Suprapubic skin (tissue), 4 donors: ENCODE measurements around the gene NT5E. TPM values are rescaled to one million over a fixed set of nuclear protein-coding genes. Genes with fewer than 3 reads are reported as not detected.

Experiments
- DNase-seq, 2 donors: peaks; one replicate each; pipeline ENCODE4 v3.0.0-alpha.2; 2019; ENCODE audit warnings: low spot score in 2 of 2
- H3K27ac ChIP-seq: fragments of 200-600 bp; sonication (generic); one replicate; pipeline ENCODE4 v1.5.1; 2019
- H3K27me3 ChIP-seq: fragments of 200-600 bp; sonication (generic); one replicate; pipeline ENCODE4 v1.5.1; 2019
- H3K36me3 ChIP-seq: fragments of 200-600 bp; sonication (generic); one replicate; pipeline ENCODE4 v1.5.1; 2019
- H3K4me1 ChIP-seq: fragments of 200-600 bp; sonication (generic); one replicate; pipeline ENCODE4 v1.5.1; 2019
- H3K4me3 ChIP-seq: fragments of 200-600 bp; sonication (generic); one replicate; pipeline ENCODE4 v1.5.1; 2019; ENCODE audit warnings: mild to moderate bottlenecking
- H3K9me3 ChIP-seq: fragments of 200-600 bp; sonication (generic); one replicate; pipeline ENCODE4 v1.5.1; 2019
- EP300 ChIP-seq: sonication (generic); formaldehyde crosslinking; IDR thresholded peaks from one replicate; pipeline ENCODE4 v1.6.1; 2017; ENCODE audit warnings: antibody characterized with exemption
- POLR2A ChIP-seq, 2 donors: fragments of 450-650 bp; IDR thresholded peaks; one replicate each; pipeline ENCODE4 v1.6.1; 2017; ENCODE audit warnings: antibody characterized with exemption in 2 of 2, mild to moderate bottlenecking in 2 of 2, moderate library complexity in 2 of 2
- POLR2AphosphoS5 ChIP-seq, 3 donors: sonication (generic); formaldehyde crosslinking; IDR thresholded peaks; one replicate each; pipeline ENCODE4 v1.6.1; 2017; ENCODE audit warnings: antibody characterized with exemption in 3 of 3
- WGBS: methylation state at CpG from one replicate; pipeline ENCODE4 v1.1.5; 2018; 5-methylcytosine and 5-hydroxymethylcytosine counted together
- total RNA-seq, 4 donors: library from RNA; depleted of rRNA; stranded (reverse); fragments of >200 nt; gene quantifications; one replicate each; pipeline ENCODE4 v1.1.0, GENCODE V29; 2016
- TF ChIP-seq, protein P1 (sequence below), 2 donors: fragments of 200-600 bp in 1 of 2; fragments of 450-650 bp in 1 of 2; sonication (generic) in 1 of 2; IDR thresholded peaks; one replicate each; pipeline ENCODE4 v1.5.1; 2016 to 2019; ENCODE audit warnings: antibody characterized with exemption in 2 of 2, mild to moderate bottlenecking in 1 of 2, moderate library complexity in 1 of 2

Gene NT5E
- total RNA-seq, 4 donors from 2014 or later: 1.1 to 8.7 (median 5.7) TPM

GRCh38 chr6:85473748-85474147, 23.9 kb downstream of the NT5E start:
- Histone ChIP-seq H3K27ac (no peak overlapping the region), H3K4me3 (no peak overlapping the region), H3K36me3 (no peaks in the 10 kb centered on the region), H3K27me3 (no peaks in the 10 kb centered on the region), H3K9me3 (no peaks in the 10 kb centered on the region), H3K4me1 (peaks cover 2% of the 10 kb centered on the region)
- 96% methylated on average over 1 of the region's 1 CpG for WGBS
- TF ChIP-seq POLR2A (IDR thresholded peaks at IDR 0.05) (no peak), POLR2AphosphoS5 (IDR thresholded peaks at IDR 0.05) (no peak), EP300 (no peak)
- TF ChIP-seq, protein P1, sequence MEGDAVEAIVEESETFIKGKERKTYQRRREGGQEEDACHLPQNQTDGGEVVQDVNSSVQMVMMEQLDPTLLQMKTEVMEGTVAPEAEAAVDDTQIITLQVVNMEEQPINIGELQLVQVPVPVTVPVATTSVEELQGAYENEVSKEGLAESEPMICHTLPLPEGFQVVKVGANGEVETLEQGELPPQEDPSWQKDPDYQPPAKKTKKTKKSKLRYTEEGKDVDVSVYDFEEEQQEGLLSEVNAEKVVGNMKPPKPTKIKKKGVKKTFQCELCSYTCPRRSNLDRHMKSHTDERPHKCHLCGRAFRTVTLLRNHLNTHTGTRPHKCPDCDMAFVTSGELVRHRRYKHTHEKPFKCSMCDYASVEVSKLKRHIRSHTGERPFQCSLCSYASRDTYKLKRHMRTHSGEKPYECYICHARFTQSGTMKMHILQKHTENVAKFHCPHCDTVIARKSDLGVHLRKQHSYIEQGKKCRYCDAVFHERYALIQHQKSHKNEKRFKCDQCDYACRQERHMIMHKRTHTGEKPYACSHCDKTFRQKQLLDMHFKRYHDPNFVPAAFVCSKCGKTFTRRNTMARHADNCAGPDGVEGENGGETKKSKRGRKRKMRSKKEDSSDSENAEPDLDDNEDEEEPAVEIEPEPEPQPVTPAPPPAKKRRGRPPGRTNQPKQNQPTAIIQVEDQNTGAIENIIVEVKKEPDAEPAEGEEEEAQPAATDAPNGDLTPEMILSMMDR (IDR thresholded peaks at IDR 0.05): no peak
- no peak for DNase-seq

DNA sequence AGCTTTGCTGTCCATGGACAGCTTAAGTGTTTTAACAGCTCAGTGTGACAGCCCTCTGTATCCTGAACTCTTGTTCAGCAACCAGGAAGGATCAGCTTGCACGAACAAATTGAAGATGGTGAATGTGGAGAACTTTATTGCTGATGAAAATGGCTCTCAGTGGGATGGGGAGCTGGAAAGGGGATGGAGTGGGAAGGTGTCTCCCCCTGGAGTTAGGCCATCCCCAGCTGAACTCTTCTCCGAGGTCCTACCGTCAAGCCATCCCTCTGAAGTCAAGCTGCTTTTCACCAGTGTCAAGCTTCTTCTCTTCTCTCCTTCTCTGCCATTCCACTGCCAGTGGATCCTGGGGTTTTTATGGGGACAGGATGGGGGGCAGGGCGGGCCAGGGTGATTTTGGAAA, 26.6 kb downstream of the NT5E start:
- 93% methylated on average over 4 of the region's 4 CpGs for WGBS
- DNase-seq: no peak
- no peak for TF ChIP-seq POLR2A (IDR thresholded peaks at IDR 0.05)
- TF ChIP-seq POLR2AphosphoS5 (IDR thresholded peaks at IDR 0.05): no peak
- TF ChIP-seq, protein P1 (IDR thresholded peaks at IDR 0.05): no peak
- no peak for TF ChIP-seq EP300

GRCh38 chr6:85479208-85479607, 29.3 kb downstream of the NT5E start:
- Histone ChIP-seq H3K27me3 (no peaks in the 10 kb centered on the region), H3K27ac (no peak overlapping the region), H3K9me3 (no peaks in the 10 kb centered on the region), H3K36me3 (no peaks in the 10 kb centered on the region), H3K4me3 (no peak overlapping the region), H3K4me1 (no peaks in the 10 kb centered on the region)
- WGBS: 92% methylated on average over 1 of the region's 1 CpG
- TF ChIP-seq EP300 (no peak), POLR2AphosphoS5 (IDR thresholded peaks at IDR 0.05) (no peak)
- no peak for DNase-seq

More for the DNA sequence above, 26.6 kb downstream of the NT5E start:
- Histone ChIP-seq H3K27me3 (no peaks in the 10 kb centered on the region), H3K27ac (no peak overlapping the region), H3K36me3 (no peaks in the 10 kb centered on the region), H3K9me3 (no peaks in the 10 kb centered on the region), H3K4me3 (no peak overlapping the region), H3K4me1 (no peaks in the 10 kb centered on the region)

- DNase-seq: no peak
- Histone ChIP-seq H3K27ac (peak overlapping the region; percentile 25), H3K4me1 (no peaks in the 10 kb centered on the region), H3K36me3 (no peaks in the 10 kb centered on the region), H3K4me3 (no peak overlapping the region), H3K9me3 (no peaks in the 10 kb centered on the region), H3K27me3 (no peaks in the 10 kb centered on the region)
- TF ChIP-seq POLR2A (IDR thresholded peaks at IDR 0.05) (no peak), POLR2AphosphoS5 (IDR thresholded peaks at IDR 0.05) (no peak)
- TF ChIP-seq, protein P1 (IDR thresholded peaks at IDR 0.05): no peak
- WGBS: 65% methylated on average over 8 of the region's 8 CpGs
Measured at GRCh38 chr6:85482206-85482904, 32.5 kb downstream of the NT5E start.

- Histone ChIP-seq H3K9me3 (no peaks in the 10 kb centered on the region), H3K4me1 (no peaks in the 10 kb centered on the region), H3K4me3 (no peak overlapping the region), H3K27me3 (no peaks in the 10 kb centered on the region), H3K27ac (no peak overlapping the region), H3K36me3 (no peaks in the 10 kb centered on the region)
- peak; percentile 87 to 91 for DNase-seq
- TF ChIP-seq, protein P1 (IDR thresholded peaks at IDR 0.05): peak; percentile 97 to 99
- TF ChIP-seq EP300: no peak
- WGBS: 32% methylated on average over 8 of the region's 10 CpGs
Measured at GRCh38 chr6:85482905-85483700, 33.2 kb downstream of the NT5E start.
